ENCODE data around the gene MEGF11. TPM values are rescaled to one million over a fixed set of nuclear protein-coding genes. Genes with fewer than 3 reads are reported as not detected.

MEGF11 gene
- total RNA-seq, 1 donor from 2014 or later = 0.77 TPM

GRCh38 chr15:66132251-66132816, 121.2 kb downstream of the MEGF11 start:
- no peak overlapping the region for H3K27ac Mint-ChIP-seq (ENCODE audit: unreplicated experiment)
- no peak for TF ChIP-seq CTCF (IDR thresholded peaks at IDR 0.05; ENCODE audit: unreplicated experiment)
- DNase-seq (ENCODE audit: low spot score) = no peak
- H3K4me3 Mint-ChIP-seq (ENCODE audit: unreplicated experiment) = no peak overlapping the region
- peaks cover 21% of the 10 kb centered on the region for H3K4me1 Mint-ChIP-seq (ENCODE audit: unreplicated experiment)
- H3K36me3 Mint-ChIP-seq (ENCODE audit: low read depth, unreplicated experiment) = no peaks in the 10 kb centered on the region
- H3K27me3 Mint-ChIP-seq (ENCODE audit: unreplicated experiment) = peaks cover 6% of the 10 kb centered on the region
- H3K9me3 Mint-ChIP-seq (ENCODE audit: unreplicated experiment) = no peaks in the 10 kb centered on the region

GRCh38 chr15:66131831-66132230, 121.7 kb downstream of the MEGF11 start:
- no peak overlapping the region for H3K27ac Mint-ChIP-seq (ENCODE audit: unreplicated experiment)
- no peak for TF ChIP-seq CTCF (IDR thresholded peaks at IDR 0.05; ENCODE audit: unreplicated experiment)
- H3K4me3 Mint-ChIP-seq (ENCODE audit: unreplicated experiment) = no peak overlapping the region
- H3K36me3 Mint-ChIP-seq (ENCODE audit: low read depth, unreplicated experiment) = no peaks in the 10 kb centered on the region
- peaks cover 21% of the 10 kb centered on the region for H3K4me1 Mint-ChIP-seq (ENCODE audit: unreplicated experiment)
- peaks cover 6% of the 10 kb centered on the region for H3K27me3 Mint-ChIP-seq (ENCODE audit: unreplicated experiment)
- no peaks in the 10 kb centered on the region for H3K9me3 Mint-ChIP-seq (ENCODE audit: unreplicated experiment)
- no peak for DNase-seq (ENCODE audit: low spot score)

GRCh38 chr15:66131200-66131599, 122.3 kb downstream of the MEGF11 start:
- no peak for DNase-seq (ENCODE audit: low spot score)
- Mint-ChIP-seq H3K4me3 (ENCODE audit: unreplicated experiment) (no peak overlapping the region), H3K27ac (ENCODE audit: unreplicated experiment) (no peak overlapping the region), H3K9me3 (ENCODE audit: unreplicated experiment) (no peaks in the 10 kb centered on the region), H3K27me3 (ENCODE audit: unreplicated experiment) (peaks cover 6% of the 10 kb centered on the region), H3K4me1 (ENCODE audit: unreplicated experiment) (peaks cover 21% of the 10 kb centered on the region), H3K36me3 (ENCODE audit: low read depth, unreplicated experiment) (no peaks in the 10 kb centered on the region)
- TF ChIP-seq CTCF (IDR thresholded peaks at IDR 0.05; ENCODE audit: unreplicated experiment) = no peak

- no peaks in the 10 kb centered on the region for H3K36me3 Mint-ChIP-seq (ENCODE audit: low read depth, unreplicated experiment)
- DNase-seq (ENCODE audit: low spot score) = no peak
- H3K4me1 Mint-ChIP-seq (ENCODE audit: unreplicated experiment) = peaks cover 16% of the 10 kb centered on the region
- peak overlapping the region; percentile 22 for H3K4me3 Mint-ChIP-seq (ENCODE audit: unreplicated experiment)
- H3K27ac Mint-ChIP-seq (ENCODE audit: unreplicated experiment) = no peak overlapping the region
- no peak for TF ChIP-seq CTCF (IDR thresholded peaks at IDR 0.05; ENCODE audit: unreplicated experiment)
- H3K27me3 Mint-ChIP-seq (ENCODE audit: unreplicated experiment) = peaks cover 6% of the 10 kb centered on the region
- no peaks in the 10 kb centered on the region for H3K9me3 Mint-ChIP-seq (ENCODE audit: unreplicated experiment)
Measured at GRCh38 chr15:66130496-66131034, 123.0 kb downstream of the MEGF11 start.

- no peaks in the 10 kb centered on the region for H3K36me3 Mint-ChIP-seq (ENCODE audit: low read depth, unreplicated experiment)
- no peak for DNase-seq (ENCODE audit: low spot score)
- TF ChIP-seq CTCF (IDR thresholded peaks at IDR 0.05; ENCODE audit: unreplicated experiment) = no peak
- H3K4me3 Mint-ChIP-seq (ENCODE audit: unreplicated experiment) = no peak overlapping the region
- peaks cover 10% of the 10 kb centered on the region for H3K4me1 Mint-ChIP-seq (ENCODE audit: unreplicated experiment)
- peaks cover 3% of the 10 kb centered on the region for H3K27me3 Mint-ChIP-seq (ENCODE audit: unreplicated experiment)
- no peaks in the 10 kb centered on the region for H3K9me3 Mint-ChIP-seq (ENCODE audit: unreplicated experiment)
- no peak overlapping the region for H3K27ac Mint-ChIP-seq (ENCODE audit: unreplicated experiment)
Measured at GRCh38 chr15:66129586-66129985, 124.0 kb downstream of the MEGF11 start.
